GM19324 (cell line): ENCODE measurements around the gene C8G.

Experiments used
- ATAC-seq: cut with Tn5 transposase; IDR thresholded peaks from one replicate; pipeline ENCODE4 v1.9.1; 2021; ENCODE audit warnings: mild to moderate bottlenecking, moderate library complexity; ENCODE audit not compliant: unreplicated experiment, low FRiP score

C8G gene

GRCh38 chr9:136920069-136920468, 25.0 kb upstream of the C8G start:
- no peak for ATAC-seq

- no peak for ATAC-seq
Measured at GRCh38 chr9:136920734-136921231, 24.3 kb upstream of the C8G start.

- no peak for ATAC-seq
Measured at GRCh38 chr9:136921307-136921706, 23.7 kb upstream of the C8G start.

GRCh38 chr9:136921718-136922117, 23.3 kb upstream of the C8G start:
- no peak for ATAC-seq

GRCh38 chr9:136922540-136922939, 22.5 kb upstream of the C8G start:
- ATAC-seq, result no peak

- no peak for ATAC-seq
Measured at GRCh38 chr9:136923881-136924280, 21.2 kb upstream of the C8G start.

GRCh38 chr9:136925414-136926153, 19.5 kb upstream of the C8G start:
- ATAC-seq, result no peak

- no peak for ATAC-seq
Measured at GRCh38 chr9:136926154-136926704, 18.8 kb upstream of the C8G start.

GRCh38 chr9:136926749-136927148, 18.3 kb upstream of the C8G start:
- ATAC-seq, result no peak

- ATAC-seq, result no peak
Measured at GRCh38 chr9:136927343-136928271, 17.4 kb upstream of the C8G start.

GRCh38 chr9:136928591-136928990, 16.5 kb upstream of the C8G start:
- no peak for ATAC-seq

- no peak for ATAC-seq
Measured at GRCh38 chr9:136930014-136930413, 15.0 kb upstream of the C8G start.

- no peak for ATAC-seq
Measured at GRCh38 chr9:136931611-136932130, 13.4 kb upstream of the C8G start.

- ATAC-seq, result no peak
Measured at GRCh38 chr9:136934277-136934676, 10.8 kb upstream of the C8G start.

- no peak for ATAC-seq
Measured at GRCh38 chr9:136935651-136936050, 9.4 kb upstream of the C8G start.

GRCh38 chr9:136936645-136937170, 8.3 kb upstream of the C8G start:
- ATAC-seq, result no peak

- ATAC-seq, result no peak
Measured at GRCh38 chr9:136937186-136938001, 7.6 kb upstream of the C8G start.

- no peak for ATAC-seq
Measured at GRCh38 chr9:136939431-136939995, 5.5 kb upstream of the C8G start.

- ATAC-seq, result no peak
Measured at GRCh38 chr9:136939996-136940525, 5.0 kb upstream of the C8G start.
